H1 (cell line): ENCODE data around the gene VAT1L. TPM values are rescaled to one million over a fixed set of nuclear protein-coding genes. Genes with fewer than 3 reads are reported as not detected.

Experiments used
- BCL11A ChIP-seq, 2 experiments: IDR thresholded peaks; one replicate each; pipeline ENCODE4 v1.6.1; 2011; ENCODE audit warnings: low read depth in 2 of 2, low read length in 2 of 2, mild to moderate bottlenecking in 2 of 2
- EGR1 ChIP-seq: IDR thresholded peaks from 2 replicates; pipeline ENCODE4 v1.6.1; 2011; ENCODE audit warnings: low read depth, low read length, borderline replicate concordance
- EP300 ChIP-seq, 2 experiments: IDR thresholded peaks; 1 replicate in 1 of 2; 2 replicates in 1 of 2; pipeline ENCODE4 v1.6.1; 2011 to 2012; ENCODE audit warnings: low read depth in 2 of 2, low read length in 2 of 2, mild to moderate bottlenecking in 2 of 2, borderline replicate concordance in 1 of 2, inconsistent platforms in 1 of 2, moderate library complexity in 1 of 2
- HDAC6 ChIP-seq: IDR thresholded peaks from one replicate; pipeline ENCODE4 v1.7.1; 2012; ENCODE audit warnings: low read depth, mild to moderate bottlenecking, inconsistent platforms, low read length, moderate library complexity
- KDM1A ChIP-seq: fragments of 200-600, 300-600 bp; sonication (generic); IDR thresholded peaks from 2 replicates; pipeline ENCODE4 v1.7.1; 2016; ENCODE audit warnings: mild to moderate bottlenecking, low read length, borderline replicate concordance
- SUZ12 ChIP-seq: fragments of 200-600 bp; sonication (generic); IDR thresholded peaks from 2 replicates; pipeline ENCODE4 v1.6.1; 2012; ENCODE audit warnings: mild to moderate bottlenecking, inconsistent platforms, low read length, moderate library complexity, mixed read lengths
- TCF12 ChIP-seq: IDR thresholded peaks from 2 replicates; pipeline ENCODE4 v1.6.1; 2011; ENCODE audit warnings: low read depth, mild to moderate bottlenecking, low read length
- TEAD4 ChIP-seq: IDR thresholded peaks from 2 replicates; pipeline ENCODE4 v1.6.1; 2012; ENCODE audit warnings: low read depth, low read length, inconsistent platforms, mixed read lengths
- polyA plus RNA-seq, 7 experiments: library from polyadenylated mRNA; depleted of rRNA in 3 of 7; stranded (reverse) in 5 of 7; unstranded in 2 of 7; fragments of >200 nt in 5 of 7; fragments of 200-250 nt in 2 of 7; gene quantifications; 1 replicate in 5 of 7; 2 replicates in 1 of 7; 4 replicates in 1 of 7; pipeline versions ENCODE4 v1.2.1 to v1.2.3, GENCODE V29; 2011 to 2013; ENCODE audit warnings: missing spikeins in 2 of 7, mixed read lengths in 2 of 7
- total RNA-seq: library from RNA; stranded (reverse); fragmentation: NEBNext Ultra II Directional; extraction: Animal tissue kit (Norgen Biotek cat#: 25700); gene quantifications from 2 replicates; pipeline ENCODE4 v1.2.1, GENCODE V29; 2021

The VAT1L gene
- total and polyA plus RNA-seq, 2 of the 8 experiments (the other 6 are each of a cell fraction or from before 2014, with no cell fraction given) = 46.3 to 48.2 TPM

DNA sequence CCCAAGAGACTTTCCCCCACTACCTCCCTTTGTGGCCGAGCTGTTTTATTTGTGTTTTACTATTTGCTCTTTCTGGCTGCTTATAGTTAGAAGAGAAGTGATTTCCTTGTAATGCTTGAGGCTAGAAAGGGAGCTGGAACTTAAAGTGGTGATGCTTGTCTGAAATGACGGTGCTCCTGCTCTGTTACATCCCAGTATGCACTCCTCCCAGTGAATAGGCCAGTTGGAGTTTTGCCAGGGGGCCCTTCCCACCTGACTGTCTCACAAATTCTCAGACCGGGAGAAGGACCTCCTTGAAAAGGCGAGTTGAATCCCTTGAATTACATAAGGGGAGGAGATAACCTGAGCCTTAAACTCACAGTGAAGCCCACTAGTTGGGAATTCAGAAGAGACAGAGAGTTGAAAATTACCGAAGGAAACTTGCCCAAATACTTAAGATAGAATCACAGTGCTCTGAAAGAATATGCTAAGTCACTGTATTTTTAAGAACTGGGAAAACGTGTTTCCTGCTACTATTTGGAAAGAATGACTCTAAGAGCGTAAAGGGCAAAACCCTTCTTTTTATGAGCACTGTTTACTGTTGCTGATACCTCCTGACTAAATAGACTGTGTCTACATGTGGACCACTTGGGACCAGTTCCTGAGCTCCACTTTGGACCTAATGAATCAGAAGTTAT lies 149.2 kb downstream of the VAT1L start (continued):
- TF ChIP-seq KDM1A (no peak), SUZ12 (no peak), HDAC6 (no peak), EP300 (IDR thresholded peaks at IDR 0.05; ENCODE audit: borderline replicate concordance in 1 of 2, low read depth in 2 of 2, low read length in 2 of 2) (no peak), TEAD4 (no peak), TCF12 (no peak), BCL11A (IDR thresholded peaks at IDR 0.05; ENCODE audit: low read depth in 2 of 2, low read length in 2 of 2) (no peak), EGR1 (no peak)
